HG03108 (cell line): ENCODE data around the gene WFIKKN1.

Experiments used
- ATAC-seq: cut with Tn5 transposase; IDR thresholded peaks from one replicate; pipeline ENCODE4 v1.9.1; 2021; ENCODE audit warnings: moderate library complexity; ENCODE audit not compliant: unreplicated experiment

The WFIKKN1 gene

GRCh38 chr16:630815-631405 is at the start of gene WFIKKN1:
Gene WFIKKN1 (plus strand): TSS chr16:630985. CDS start chr16:631254, 269 bp downstream.
- ATAC-seq = no peak

- no peak for ATAC-seq
Measured at GRCh38 chr16:582218-582613, 48.6 kb upstream of the WFIKKN1 start.

GRCh38 chr16:582614-583331 is 48.0 kb upstream of the WFIKKN1 start:
- no peak for ATAC-seq

- ATAC-seq = no peak
Measured at GRCh38 chr16:583470-583814, 47.3 kb upstream of the WFIKKN1 start.

- no peak for ATAC-seq
Measured at GRCh38 chr16:583815-584591, 46.8 kb upstream of the WFIKKN1 start.

GRCh38 chr16:585351-585750 is 45.4 kb upstream of the WFIKKN1 start:
- no peak for ATAC-seq

GRCh38 chr16:586047-586644 is 44.6 kb upstream of the WFIKKN1 start:
- ATAC-seq = no peak

- ATAC-seq = no peak
Measured at GRCh38 chr16:586645-587590, 43.9 kb upstream of the WFIKKN1 start.

GRCh38 chr16:588639-588888 is 42.2 kb upstream of the WFIKKN1 start:
- ATAC-seq = peak; percentile 8

- ATAC-seq = peak; percentile 69
Measured at GRCh38 chr16:588889-589657, 41.7 kb upstream of the WFIKKN1 start.

- peak; percentile 73 for ATAC-seq
Measured at GRCh38 chr16:589658-590187, 41.1 kb upstream of the WFIKKN1 start, which contains the start of gene RAB40C. Gene RAB40C (plus strand): TSS chr16:590066. CDS start chr16:590292, 226 bp downstream.

GRCh38 chr16:590188-590814 is 40.5 kb upstream of the WFIKKN1 start:
- no peak for ATAC-seq

- no peak for ATAC-seq
Measured at GRCh38 chr16:590815-591200, 40.0 kb upstream of the WFIKKN1 start.

GRCh38 chr16:591231-591630 is 39.6 kb upstream of the WFIKKN1 start:
- no peak for ATAC-seq

- no peak for ATAC-seq
Measured at GRCh38 chr16:591892-592517, 38.8 kb upstream of the WFIKKN1 start.

GRCh38 chr16:592518-593306 is 38.1 kb upstream of the WFIKKN1 start:
- ATAC-seq = no peak

GRCh38 chr16:593406-593805 is 37.4 kb upstream of the WFIKKN1 start:
- ATAC-seq = no peak

GRCh38 chr16:593807-594206 is 37.0 kb upstream of the WFIKKN1 start:
- ATAC-seq = no peak
